Mesothelial cell of epicardium (in vitro differentiated cells): ENCODE data around the gene SESTD1. TPM values are rescaled to one million over a fixed set of nuclear protein-coding genes. Genes with fewer than 3 reads are reported as not detected.

Experiments
- DNase-seq, 2 experiments: peaks; one replicate each; pipeline ENCODE4 v3.0.0; 2021; ENCODE audit warnings: low spot score in 2 of 2; ENCODE audit not compliant: unreplicated experiment in 2 of 2
- H3K27ac Mint-ChIP-seq: 2 replicates; pipeline ENCODE4 v1.8.0; 2021; ENCODE audit warnings: mixed read lengths
- H3K27me3 Mint-ChIP-seq: 2 replicates; pipeline ENCODE4 v1.8.0; 2021; ENCODE audit warnings: low read depth, mixed read lengths
- H3K36me3 Mint-ChIP-seq: 2 replicates; pipeline ENCODE4 v1.8.0; 2021; ENCODE audit warnings: mixed read lengths
- H3K4me1 Mint-ChIP-seq: 2 replicates; pipeline ENCODE4 v1.8.0; 2021; ENCODE audit warnings: mixed read lengths
- H3K4me3 Mint-ChIP-seq: 2 replicates; pipeline ENCODE4 v1.8.0; 2021; ENCODE audit warnings: mild to moderate bottlenecking, moderate library complexity, mixed read lengths
- H3K9me3 Mint-ChIP-seq: 2 replicates; pipeline ENCODE4 v1.8.0; 2021; ENCODE audit warnings: mixed read lengths
- total RNA-seq: library from RNA; stranded (reverse); gene quantifications from 3 replicates; pipeline ENCODE4 v1.2.1, GENCODE V29; 2021
- TF ChIP-seq, protein P1 (sequence below): fragments of 200-600 bp; sonication (generic); IDR thresholded peaks from one replicate; pipeline ENCODE4 v1.5.0; 2021; ENCODE audit warnings: antibody characterized with exemption; ENCODE audit not compliant: unreplicated experiment

Gene SESTD1
- total RNA-seq, 1 donor from 2014 or later: 56.9 TPM

- peaks cover 43% of the 10 kb centered on the region for H3K9me3 Mint-ChIP-seq
- DNase-seq: no peak
- no peak overlapping the region for H3K27ac Mint-ChIP-seq
- TF ChIP-seq, protein P1, sequence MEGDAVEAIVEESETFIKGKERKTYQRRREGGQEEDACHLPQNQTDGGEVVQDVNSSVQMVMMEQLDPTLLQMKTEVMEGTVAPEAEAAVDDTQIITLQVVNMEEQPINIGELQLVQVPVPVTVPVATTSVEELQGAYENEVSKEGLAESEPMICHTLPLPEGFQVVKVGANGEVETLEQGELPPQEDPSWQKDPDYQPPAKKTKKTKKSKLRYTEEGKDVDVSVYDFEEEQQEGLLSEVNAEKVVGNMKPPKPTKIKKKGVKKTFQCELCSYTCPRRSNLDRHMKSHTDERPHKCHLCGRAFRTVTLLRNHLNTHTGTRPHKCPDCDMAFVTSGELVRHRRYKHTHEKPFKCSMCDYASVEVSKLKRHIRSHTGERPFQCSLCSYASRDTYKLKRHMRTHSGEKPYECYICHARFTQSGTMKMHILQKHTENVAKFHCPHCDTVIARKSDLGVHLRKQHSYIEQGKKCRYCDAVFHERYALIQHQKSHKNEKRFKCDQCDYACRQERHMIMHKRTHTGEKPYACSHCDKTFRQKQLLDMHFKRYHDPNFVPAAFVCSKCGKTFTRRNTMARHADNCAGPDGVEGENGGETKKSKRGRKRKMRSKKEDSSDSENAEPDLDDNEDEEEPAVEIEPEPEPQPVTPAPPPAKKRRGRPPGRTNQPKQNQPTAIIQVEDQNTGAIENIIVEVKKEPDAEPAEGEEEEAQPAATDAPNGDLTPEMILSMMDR: no peak
- no peak overlapping the region for H3K4me3 Mint-ChIP-seq
- no peaks in the 10 kb centered on the region for H3K4me1 Mint-ChIP-seq
- peaks cover 42% of the 10 kb centered on the region for H3K36me3 Mint-ChIP-seq
- no peaks in the 10 kb centered on the region for H3K27me3 Mint-ChIP-seq
Observed at GRCh38 chr2:179186126-179186525, 78.5 kb downstream of the SESTD1 start.

- no peak for DNase-seq
- Mint-ChIP-seq H3K4me3 (no peak overlapping the region), H3K9me3 (peaks cover 30% of the 10 kb centered on the region), H3K4me1 (peaks cover 4% of the 10 kb centered on the region), H3K36me3 (peaks cover 34% of the 10 kb centered on the region), H3K27me3 (no peaks in the 10 kb centered on the region), H3K27ac (no peak overlapping the region)
- TF ChIP-seq, protein P1: no peak
Observed at GRCh38 chr2:179184610-179185009, 80.0 kb downstream of the SESTD1 start.

GRCh38 chr2:179181002-179181401 is 83.6 kb downstream of the SESTD1 start:
- Mint-ChIP-seq H3K27me3 (no peaks in the 10 kb centered on the region), H3K4me1 (peaks cover 4% of the 10 kb centered on the region), H3K36me3 (peaks cover 8% of the 10 kb centered on the region), H3K27ac (no peak overlapping the region), H3K9me3 (no peaks in the 10 kb centered on the region), H3K4me3 (no peak overlapping the region)
- TF ChIP-seq, protein P1: no peak
- DNase-seq: no peak

GRCh38 chr2:179180242-179180641 is 84.4 kb downstream of the SESTD1 start:
- no peak overlapping the region for H3K4me3 Mint-ChIP-seq
- H3K36me3 Mint-ChIP-seq: peaks cover 8% of the 10 kb centered on the region
- no peaks in the 10 kb centered on the region for H3K27me3 Mint-ChIP-seq
- TF ChIP-seq, protein P1: no peak
- DNase-seq: no peak
- H3K4me1 Mint-ChIP-seq: peaks cover 4% of the 10 kb centered on the region
- H3K27ac Mint-ChIP-seq: no peak overlapping the region
- no peaks in the 10 kb centered on the region for H3K9me3 Mint-ChIP-seq

DNA sequence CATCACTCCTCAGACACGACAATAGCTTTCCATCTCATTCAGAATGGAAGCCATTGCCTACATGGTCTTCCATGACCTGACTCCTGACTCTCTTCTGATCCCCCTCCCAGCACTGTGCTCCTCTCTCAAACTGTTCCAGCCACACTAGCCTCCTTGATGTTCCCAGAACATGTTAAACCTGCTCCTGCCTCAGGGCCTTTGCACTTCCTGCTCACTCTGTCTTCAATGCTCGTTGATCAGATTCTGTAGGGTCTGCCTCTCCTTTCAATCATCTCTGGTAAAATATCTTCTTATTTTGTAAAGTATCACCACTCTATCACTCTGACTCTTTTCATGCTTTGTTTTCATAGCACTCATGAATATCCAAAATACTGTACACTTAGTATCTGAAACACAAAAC is 84.9 kb downstream of the SESTD1 start:
- TF ChIP-seq, protein P1: no peak
- Mint-ChIP-seq H3K4me1 (peaks cover 4% of the 10 kb centered on the region), H3K27me3 (no peaks in the 10 kb centered on the region), H3K36me3 (peaks cover 8% of the 10 kb centered on the region), H3K27ac (no peak overlapping the region), H3K9me3 (no peaks in the 10 kb centered on the region), H3K4me3 (no peak overlapping the region)
- no peak for DNase-seq

DNA sequence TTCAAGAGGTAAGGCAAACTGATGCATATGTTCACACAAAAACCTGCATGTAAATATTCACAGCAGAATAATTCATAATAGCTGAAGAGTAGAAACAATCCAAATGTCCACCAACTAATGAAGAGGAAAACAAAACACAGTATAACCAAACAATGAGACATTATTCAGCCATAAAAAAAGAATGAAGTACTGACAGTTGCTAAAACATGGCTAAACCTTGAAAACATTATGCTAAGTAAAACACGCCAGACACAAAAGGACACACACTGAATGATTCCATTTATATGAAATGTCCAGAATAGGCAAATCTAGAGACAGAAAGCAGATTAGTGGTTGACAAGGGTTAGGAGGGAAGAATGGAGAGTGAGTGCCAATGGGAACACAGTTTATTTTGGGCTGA is 86.9 kb downstream of the SESTD1 start:
- Mint-ChIP-seq H3K27me3 (no peaks in the 10 kb centered on the region), H3K4me3 (no peak overlapping the region), H3K9me3 (no peaks in the 10 kb centered on the region), H3K4me1 (peaks cover 4% of the 10 kb centered on the region), H3K27ac (no peak overlapping the region), H3K36me3 (peaks cover 13% of the 10 kb centered on the region)
- DNase-seq: no peak
- TF ChIP-seq, protein P1: no peak
